Sigmoid colon (tissue), 4 donors: ENCODE data around the gene CYS1.

Source experiments
- EP300 ChIP-seq, 4 donors: sonication (generic); formaldehyde crosslinking; IDR thresholded peaks; one replicate each; pipeline ENCODE4 v1.6.1; 2017; ENCODE audit warnings: antibody characterized with exemption in 4 of 4
- POLR2AphosphoS5 ChIP-seq, 4 donors: sonication (generic); formaldehyde crosslinking; IDR thresholded peaks; one replicate each; pipeline ENCODE4 v1.6.1; 2017; ENCODE audit warnings: antibody characterized with exemption in 4 of 4

- TF ChIP-seq EP300 (IDR thresholded peaks at IDR 0.05) (no peak), POLR2AphosphoS5 (IDR thresholded peaks at IDR 0.05) (peak in 3 of 4 donors; percentile 26 to 53 (median 44))
Measured at GRCh38 chr2:10057231-10058107, 22.7 kb downstream of the CYS1 start.
